Measurements from ENCODE around the gene TAF15.

Gene TAF15

DNA sequence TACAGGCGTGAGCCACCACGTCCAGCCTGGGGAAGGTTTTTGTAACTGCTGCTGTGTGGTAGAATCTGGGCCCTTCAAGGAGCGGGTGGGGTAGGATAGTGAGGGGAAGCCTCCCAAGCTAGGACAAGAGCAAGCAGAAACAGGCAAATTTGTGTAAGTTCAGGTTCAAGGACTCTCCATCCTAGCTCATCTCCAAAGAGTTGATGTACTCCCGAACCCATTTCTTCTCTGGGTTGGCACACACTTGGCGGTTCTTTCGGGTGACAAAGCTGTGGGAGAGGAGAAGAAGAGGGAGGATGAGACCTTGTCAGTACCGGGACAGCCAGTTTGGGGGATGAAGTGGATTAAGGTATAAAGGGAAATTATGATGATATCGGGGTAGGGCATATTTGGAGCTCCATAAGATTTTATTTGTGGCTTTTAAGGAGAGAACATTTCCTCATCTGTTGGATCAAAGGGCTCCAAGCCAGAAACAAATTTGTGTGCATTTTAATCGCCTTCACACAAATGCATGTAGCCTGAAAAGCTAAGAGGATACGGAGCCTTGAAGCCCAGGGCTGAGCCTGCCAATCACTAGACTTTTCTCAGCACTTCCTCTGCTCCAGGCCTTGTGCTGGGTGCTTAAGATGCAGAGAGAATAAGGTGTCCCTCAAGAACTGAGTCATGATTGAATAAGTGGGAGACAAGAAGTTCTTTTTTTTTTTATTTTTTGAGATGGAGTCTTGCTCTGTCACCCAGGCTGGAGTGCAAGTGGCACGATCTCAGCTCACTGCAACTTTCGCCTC, 63.1 kb downstream of the TAF15 start:
- no peak for DNase-seq (ENCODE audit: low spot score)

DNA sequence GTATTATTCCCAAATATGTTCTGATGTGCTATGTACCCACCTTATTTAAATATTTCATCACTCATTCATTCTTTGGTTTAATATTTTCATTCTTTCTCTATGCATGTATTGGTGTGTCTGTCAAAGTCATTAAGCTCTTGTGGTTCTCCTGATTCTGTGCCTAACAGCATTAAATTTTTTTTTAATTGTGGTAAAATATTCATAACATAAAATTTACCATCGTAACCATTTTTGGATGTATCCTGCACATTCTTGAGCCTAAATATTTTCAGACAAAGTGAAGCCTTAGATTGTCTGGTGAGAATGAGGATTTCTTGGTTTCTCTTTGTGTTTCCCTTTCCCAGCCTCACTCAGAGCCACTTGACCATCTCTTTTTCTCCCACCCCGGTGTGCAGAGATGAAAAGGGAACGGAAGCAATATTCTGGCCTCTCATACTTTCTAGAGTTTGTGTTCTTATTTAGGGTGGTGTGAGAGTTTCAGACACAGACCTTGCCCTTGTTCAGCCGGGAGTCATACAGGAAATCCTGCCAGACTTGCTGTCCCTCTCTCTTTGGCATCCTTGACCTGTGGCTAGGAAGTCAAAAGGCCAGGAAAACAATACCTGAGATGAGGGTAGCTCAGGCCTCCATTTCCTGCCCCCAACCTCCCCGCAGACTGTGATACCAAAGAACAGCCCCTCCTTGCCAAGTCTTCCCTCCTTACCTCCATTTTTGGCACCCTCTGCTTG, 66.0 kb downstream of the TAF15 start:
- DNase-seq (ENCODE audit: low spot score) = no peak

- no peak for DNase-seq (ENCODE audit: low spot score)
Observed at GRCh38 chr17:35875800-35876139, 66.5 kb downstream of the TAF15 start.

- no peak for DNase-seq (ENCODE audit: low spot score)
Observed at GRCh38 chr17:35876534-35876933, 67.2 kb downstream of the TAF15 start.

- DNase-seq (ENCODE audit: low spot score) = no peak
Observed at GRCh38 chr17:35877345-35878029, 68.2 kb downstream of the TAF15 start.

DNA sequence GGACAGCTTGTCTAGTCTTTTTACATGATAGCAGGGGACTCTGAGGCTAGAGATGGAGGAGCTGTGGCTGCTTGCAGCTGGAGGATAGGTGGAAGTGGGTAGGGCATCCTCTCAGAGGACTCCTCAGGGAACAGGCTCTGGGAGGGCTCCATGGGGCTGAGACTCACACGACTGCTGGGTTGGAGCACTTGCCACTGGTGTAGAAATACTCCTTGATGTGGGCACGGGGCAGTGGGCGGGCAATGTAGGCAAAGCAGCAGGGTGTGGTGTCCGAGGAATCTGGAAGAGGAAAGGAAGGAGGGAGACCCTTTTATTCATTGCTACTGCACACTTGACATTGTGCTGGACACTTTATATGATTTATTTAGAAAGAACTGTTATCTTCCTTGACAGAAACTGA, 69.1 kb downstream of the TAF15 start:
- no peak for DNase-seq (ENCODE audit: low spot score)

GRCh38 chr17:35879773-35880654, 70.7 kb downstream of the TAF15 start, which contains the start of gene CCL5:
Gene CCL5 (minus strand): TSS chr17:35880360.
- DNase-seq (ENCODE audit: low spot score) = peak; percentile 34

GRCh38 chr17:35889241-35889640, 80.0 kb downstream of the TAF15 start:
- DNase-seq (ENCODE audit: low spot score) = no peak

GRCh38 chr17:35889818-35890773, 80.8 kb downstream of the TAF15 start:
- no peak for DNase-seq (ENCODE audit: low spot score)

DNA sequence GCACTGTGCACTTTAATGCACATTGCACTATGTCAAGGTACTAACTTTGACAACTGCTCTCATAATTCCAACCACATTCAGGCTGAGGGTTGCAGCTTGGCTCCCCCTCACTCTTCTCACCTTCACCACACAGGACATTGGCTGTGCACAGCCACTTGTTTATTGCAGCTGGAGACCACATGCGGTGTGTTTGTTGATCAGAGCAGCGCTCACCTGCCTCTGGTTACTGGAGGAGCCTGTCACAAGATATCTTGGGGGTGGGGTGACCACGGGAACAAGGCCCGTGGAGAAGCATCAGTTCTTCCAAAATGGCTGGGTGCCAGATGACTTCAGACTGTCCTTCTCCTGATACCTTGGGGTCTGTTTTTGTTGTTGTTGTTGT, 81.5 kb downstream of the TAF15 start:
- DNase-seq (ENCODE audit: low spot score) = no peak

- DNase-seq (ENCODE audit: low spot score) = no peak
Observed at GRCh38 chr17:35891269-35891668, 82.0 kb downstream of the TAF15 start.

DNA sequence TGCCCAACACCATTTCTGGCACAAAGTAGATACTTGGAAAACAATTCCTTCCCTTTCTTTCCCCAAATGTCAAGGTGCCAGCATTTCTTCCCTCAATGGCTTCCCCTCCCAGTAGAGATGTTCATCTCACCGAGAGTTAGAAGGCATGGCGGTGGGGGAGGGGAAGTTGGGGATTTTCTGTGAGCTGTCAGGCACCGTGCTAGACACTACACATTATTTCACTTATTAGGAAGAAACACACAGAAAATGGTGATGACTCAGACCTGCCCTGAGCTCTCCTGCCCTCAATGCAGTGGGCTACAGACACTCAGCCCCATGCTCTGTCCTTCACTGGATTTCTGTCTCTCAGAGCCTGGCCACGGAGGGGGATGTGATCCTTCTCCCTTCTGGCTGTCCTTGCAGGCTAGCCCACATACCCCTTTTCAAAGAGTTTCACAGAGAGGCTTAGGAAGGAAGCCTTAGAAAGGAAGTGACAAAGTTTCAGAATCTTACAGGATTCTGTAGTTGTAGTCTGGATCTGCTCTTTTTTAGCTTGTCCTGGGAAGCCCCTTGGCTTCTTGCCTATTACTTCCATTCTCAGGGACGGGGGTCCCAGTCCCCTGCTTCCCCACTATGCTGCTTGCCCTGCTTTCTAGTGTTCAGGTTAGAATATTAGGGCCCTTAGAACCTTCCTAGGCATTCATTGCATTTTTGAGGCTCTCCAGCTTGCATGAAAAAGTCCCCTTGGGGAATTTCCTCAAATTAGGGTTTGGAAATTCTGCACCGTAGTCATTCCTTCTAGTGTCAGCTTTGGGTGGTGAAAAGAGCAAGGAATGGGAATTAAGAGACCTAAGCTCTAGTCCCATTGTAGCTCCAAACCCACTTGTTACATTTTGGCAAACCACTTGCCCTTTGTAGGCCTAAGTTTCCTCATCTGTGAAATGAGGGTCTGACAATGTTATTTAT, 83.1 kb downstream of the TAF15 start:
- no peak for DNase-seq (ENCODE audit: low spot score)

- no peak for DNase-seq (ENCODE audit: low spot score)
Observed at GRCh38 chr17:35893751-35894150, 84.5 kb downstream of the TAF15 start.

- DNase-seq (ENCODE audit: low spot score) = no peak
Observed at GRCh38 chr17:35894206-35894605, 84.9 kb downstream of the TAF15 start.

GRCh38 chr17:35895636-35896587, 86.6 kb downstream of the TAF15 start:
- no peak for DNase-seq (ENCODE audit: low spot score)
